T-helper 1 cell treated with Interleukin-12 subunit alpha and Interleukin-12 subunit beta and Interleukin-4 antibody, amounts not matched to agents 30 ng/mL and 1 ng/mL, for 36 hours (primary cell): Measurements from ENCODE around the gene TVP23B. TPM values are rescaled to one million over a fixed set of nuclear protein-coding genes. Genes with fewer than 3 reads are reported as not detected.
"Not testable (repeated sequence)": the region's sequence is repeated elsewhere in the genome, so short reads cannot be mapped to it uniquely, and the experiment has no call there.

Experiments used
- intact Hi-C: fragments of 100-400 bp; cut with micrococcal nuclease; formaldehyde crosslinking; loops from one replicate; pipeline ENCODE4 v1.15.1; 2024
- total RNA-seq: library from RNA; stranded (reverse); gene quantifications from 2 replicates; pipeline ENCODE4 v1.2.3, GENCODE V29; 2022

The TVP23B gene
- total RNA-seq, 1 donor from 2014 or later = 37.9 TPM

- intact Hi-C loops = not testable (repeated sequence)
Observed at GRCh38 chr17:18791402-18791801, 10.4 kb downstream of the TVP23B start.

GRCh38 chr17:18794841-18795240 lies 13.9 kb downstream of the TVP23B start:
- intact Hi-C loops = not testable (repeated sequence)

- intact Hi-C loops = not testable (repeated sequence)
Observed at GRCh38 chr17:18796887-18797286, 15.9 kb downstream of the TVP23B start.

- intact Hi-C loops = not testable (repeated sequence)
Observed at GRCh38 chr17:18803458-18804245, 22.7 kb downstream of the TVP23B start.

GRCh38 chr17:18815924-18816323 lies 34.9 kb downstream of the TVP23B start:
- intact Hi-C loops = not testable (repeated sequence)

GRCh38 chr17:18816489-18817371 lies 35.7 kb downstream of the TVP23B start:
- intact Hi-C loops = not testable (repeated sequence)

- intact Hi-C loops = not testable (repeated sequence)
Observed at GRCh38 chr17:18821430-18821829, 40.4 kb downstream of the TVP23B start.

GRCh38 chr17:18827613-18828012 lies 46.6 kb downstream of the TVP23B start:
- intact Hi-C loops = not testable (repeated sequence)

GRCh38 chr17:18848501-18848900 lies 67.5 kb downstream of the TVP23B start:
- intact Hi-C loops = no loop called here

- intact Hi-C loops = loop anchor here (10.0 kb wide), 1 partner anchor 1566 kb away; the partner anchor contains the start of gene COPS3
Observed at GRCh38 chr17:18850679-18851078, 69.7 kb downstream of the TVP23B start.

- intact Hi-C loops = loop anchor here (10.0 kb wide), 1 partner anchor 1566 kb away; the partner anchor contains the start of gene COPS3
Observed at GRCh38 chr17:18851201-18851600, 70.2 kb downstream of the TVP23B start.

- intact Hi-C loops = loop anchor here (5.0 to 10.0 kb wide), 2 partner anchors 507 to 1570 kb away; partner anchors contain the start of genes B9D1 and COPS3
Observed at GRCh38 chr17:18854956-18855355, 74.0 kb downstream of the TVP23B start.

- intact Hi-C loops = loop anchor here (2.0 to 10.0 kb wide), 3 partner anchors 493 to 1571 kb away; partner anchors contain the start of genes B9D1, COPS3 and SHMT1
Observed at GRCh38 chr17:18855831-18856569, 75.0 kb downstream of the TVP23B start.

Other genes starting within 250 kb of the TVP23B start
- gene TBC1D28, start 136.8 kb upstream of the TVP23B start, total RNA-seq = not detected in 2 replicates
- gene FOXO3B, start 98.9 kb upstream of the TVP23B start, total RNA-seq = 4.5 and 5.1 TPM in 2 replicates
- 0.20 and 0.22 TPM in 2 replicates for gene FBXW10, start 37.1 kb upstream of the TVP23B start, total RNA-seq
- 49.2 and 50.4 TPM in 2 replicates for gene PRPSAP2, start 76.9 kb downstream of the TVP23B start, total RNA-seq
- gene SLC5A10, start 171.0 kb downstream of the TVP23B start, total RNA-seq = not detected in 2 replicates
- 6.7 and 7.0 TPM in 2 replicates for gene FAM83G, start 223.6 kb downstream of the TVP23B start, total RNA-seq